HG03469 (cell line): ENCODE results near the gene PLEKHM2.

Source experiments
- ATAC-seq: cut with Tn5 transposase; IDR thresholded peaks from one replicate; pipeline ENCODE4 v1.9.1; 2021; ENCODE audit warnings: mild to moderate bottlenecking, moderate library complexity, moderate number of reproducible peaks; ENCODE audit not compliant: unreplicated experiment

The PLEKHM2 gene

DNA sequence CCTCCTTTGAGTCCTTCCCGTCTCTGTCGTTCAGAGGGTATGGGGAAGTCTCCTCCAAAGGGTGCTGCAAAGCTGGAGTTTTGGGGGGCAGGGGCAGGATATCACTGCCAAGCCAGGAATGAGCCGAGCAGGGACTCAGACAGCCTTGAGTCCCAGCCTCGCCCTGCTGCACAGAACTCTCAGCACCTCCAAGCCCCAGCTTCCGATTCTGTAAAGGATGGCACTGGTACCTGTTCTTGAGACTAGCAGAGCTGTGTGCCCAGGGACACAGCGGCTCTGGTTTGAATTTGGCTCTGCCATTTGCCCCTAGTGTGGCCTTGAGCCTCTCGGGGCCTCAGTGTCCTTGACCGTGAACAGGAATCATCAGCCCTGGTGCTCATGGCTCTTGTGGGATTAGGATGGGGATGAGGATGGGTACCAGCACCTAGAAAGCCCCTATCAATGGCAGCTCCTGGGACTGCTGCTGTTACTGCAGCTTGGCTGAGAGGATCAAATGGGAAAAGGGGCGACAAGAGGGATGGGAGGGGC lies 73.0 kb downstream of the PLEKHM2 start:
- ATAC-seq, result no peak

- no peak for ATAC-seq
Observed at GRCh38 chr1:15757575-15758342, 73.6 kb downstream of the PLEKHM2 start.

- no peak for ATAC-seq
Observed at GRCh38 chr1:15758343-15758931, 74.3 kb downstream of the PLEKHM2 start, which contains the start of gene FBLIM1. Gene FBLIM1, plus strand, starts transcription at chr1:15758795. Its CDS starts 6,189 bp downstream, at chr1:15764984.

DNA sequence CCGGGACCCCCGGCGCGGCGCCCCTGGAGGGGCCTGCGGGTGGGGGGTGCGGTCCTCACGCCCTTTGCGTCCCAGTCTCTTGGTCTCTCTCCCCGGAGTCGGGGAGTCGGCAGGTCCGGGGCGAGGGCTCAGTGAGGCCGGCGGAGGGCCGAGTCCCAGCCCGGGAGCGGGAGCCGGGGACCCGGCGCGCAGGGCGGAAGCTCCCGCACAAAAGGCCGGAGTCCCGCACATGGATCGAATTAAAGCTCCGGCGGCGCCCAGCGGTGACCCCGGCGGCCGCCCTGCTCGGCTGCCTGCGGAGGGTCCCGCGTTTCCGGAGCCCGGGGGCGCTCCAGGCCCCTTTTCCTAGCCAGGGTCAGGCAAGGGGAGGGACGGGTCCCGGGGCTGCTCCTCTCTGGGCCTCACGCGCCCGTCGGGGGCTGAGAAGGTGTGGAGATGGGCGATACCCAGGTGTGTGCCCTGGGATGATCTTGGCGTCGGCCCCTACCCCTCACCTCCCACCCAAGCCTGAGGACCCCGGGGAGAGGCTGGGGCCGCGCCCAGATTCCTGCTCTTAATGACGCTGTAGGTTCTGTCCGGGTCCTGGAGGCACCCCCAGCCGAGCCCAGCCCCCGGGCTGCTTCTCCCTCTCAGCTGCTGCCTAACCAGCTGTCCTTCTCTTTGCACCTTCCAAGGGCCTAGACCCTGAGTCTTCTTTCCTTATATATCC lies 75.0 kb downstream of the PLEKHM2 start:
- ATAC-seq, result no peak

GRCh38 chr1:15760520-15761211 lies 76.5 kb downstream of the PLEKHM2 start:
- no peak for ATAC-seq

DNA sequence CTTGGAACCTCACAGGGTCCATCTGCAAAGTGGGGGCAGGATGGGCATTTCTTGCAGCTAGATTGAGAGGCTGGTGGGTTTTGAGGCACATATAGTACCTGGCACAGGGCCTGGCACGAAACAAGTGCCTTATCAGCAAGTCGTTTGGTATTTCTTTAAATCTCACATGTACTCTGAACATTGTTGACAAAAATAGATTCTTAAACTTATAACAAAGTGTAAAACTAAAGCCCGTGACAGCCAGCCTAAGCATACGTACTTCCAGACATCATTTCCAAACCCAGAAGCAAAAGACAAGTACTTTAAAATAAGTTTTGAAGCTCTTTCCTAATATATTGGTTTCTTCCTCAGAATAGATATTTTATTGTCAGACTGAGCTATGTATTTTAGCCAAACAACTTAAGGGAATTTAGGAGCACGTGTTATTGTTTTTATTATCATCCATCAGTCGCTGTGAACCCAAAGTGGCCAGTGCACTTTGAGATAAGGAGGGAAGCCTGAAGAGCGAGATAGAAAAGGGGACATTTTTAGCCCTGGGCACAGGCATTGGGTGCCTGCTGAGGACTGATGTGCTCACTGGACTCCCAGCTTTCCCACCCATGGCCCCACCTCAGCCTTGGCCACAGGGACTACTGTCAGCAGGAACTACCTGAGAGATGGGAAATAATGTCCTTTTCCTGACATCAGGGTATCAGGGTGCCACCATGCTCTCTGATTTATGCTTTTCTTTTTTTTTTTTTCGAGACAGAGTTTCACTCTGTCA lies 77.4 kb downstream of the PLEKHM2 start:
- no peak for ATAC-seq

- ATAC-seq, result no peak
Observed at GRCh38 chr1:15762546-15762945, 78.4 kb downstream of the PLEKHM2 start.

DNA sequence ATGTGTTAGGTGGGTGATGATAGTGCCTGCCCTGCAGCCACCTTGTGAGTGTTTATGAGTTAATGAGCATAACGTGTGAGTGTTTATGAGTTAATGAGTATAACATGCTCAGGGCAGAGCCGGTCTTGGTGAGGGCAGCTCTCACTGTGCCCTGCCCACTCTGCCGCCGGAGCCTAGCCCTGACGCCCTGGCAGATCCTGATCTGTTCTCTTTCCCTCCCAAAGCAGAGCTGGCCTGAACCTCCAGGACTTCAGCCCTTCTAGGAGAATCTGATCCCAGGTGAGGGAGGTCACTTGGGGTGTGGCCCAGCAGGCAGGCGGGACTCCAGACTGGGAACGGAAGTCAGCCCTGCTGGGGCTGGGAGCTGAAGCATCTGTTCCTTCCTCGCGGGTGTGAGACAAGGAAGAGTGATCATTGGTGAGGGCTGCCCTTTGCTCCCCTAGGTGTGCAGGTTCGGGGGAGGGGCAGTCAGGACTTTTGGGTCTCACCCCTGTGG lies 80.2 kb downstream of the PLEKHM2 start:
- no peak for ATAC-seq

DNA sequence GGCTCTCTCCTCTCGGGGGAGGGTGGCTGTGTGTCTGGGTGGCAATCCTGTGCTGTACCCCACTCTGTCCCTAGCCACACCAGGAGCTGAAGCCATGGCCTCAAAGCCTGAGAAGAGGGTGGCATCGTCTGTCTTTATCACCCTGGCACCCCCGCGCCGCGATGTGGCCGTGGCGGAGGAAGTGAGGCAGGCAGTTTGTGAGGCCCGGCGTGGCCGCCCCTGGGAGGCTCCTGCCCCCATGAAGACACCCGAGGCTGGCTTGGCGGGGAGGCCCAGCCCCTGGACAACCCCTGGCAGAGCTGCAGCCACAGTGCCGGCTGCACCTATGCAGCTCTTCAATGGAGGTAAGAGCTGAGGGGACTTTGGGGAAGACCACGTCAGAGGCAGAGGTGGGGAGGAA lies 80.8 kb downstream of the PLEKHM2 start:
- ATAC-seq, result no peak

DNA sequence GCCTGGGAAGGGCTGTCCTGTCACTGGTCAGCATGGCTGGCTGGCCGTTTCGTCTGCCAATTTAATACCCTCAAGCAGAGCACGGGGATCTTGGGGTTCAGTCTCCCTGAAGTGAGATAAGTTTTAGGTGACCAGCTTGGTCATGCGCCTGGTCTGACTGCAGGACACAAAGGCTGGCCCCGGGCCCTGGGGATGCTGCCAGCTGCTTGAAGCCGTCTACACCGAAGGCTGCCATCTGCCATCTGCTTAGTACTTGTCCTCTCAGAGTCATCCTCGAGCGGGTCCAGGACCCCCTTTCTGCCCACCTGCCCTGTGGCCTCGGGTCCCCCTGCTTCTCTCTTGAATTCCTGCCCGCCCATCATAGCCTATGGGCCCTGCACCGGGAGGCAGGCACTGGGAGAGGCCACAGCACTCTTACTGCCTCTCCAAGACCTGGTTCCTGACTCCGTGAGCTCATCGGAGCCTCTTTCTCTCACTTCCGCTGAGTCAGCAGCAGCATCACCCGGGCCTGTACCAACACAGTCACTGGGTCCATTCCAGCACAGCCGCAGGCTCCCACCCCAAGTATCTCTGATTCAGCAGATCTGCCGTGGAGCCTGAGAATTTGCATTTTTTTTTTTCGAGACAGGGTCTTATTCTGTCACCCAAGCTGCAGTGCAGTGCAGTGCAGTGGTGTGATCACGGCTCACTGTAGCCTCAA lies 81.5 kb downstream of the PLEKHM2 start:
- ATAC-seq, result no peak

GRCh38 chr1:15767941-15768340 lies 83.8 kb downstream of the PLEKHM2 start:
- ATAC-seq, result no peak

DNA sequence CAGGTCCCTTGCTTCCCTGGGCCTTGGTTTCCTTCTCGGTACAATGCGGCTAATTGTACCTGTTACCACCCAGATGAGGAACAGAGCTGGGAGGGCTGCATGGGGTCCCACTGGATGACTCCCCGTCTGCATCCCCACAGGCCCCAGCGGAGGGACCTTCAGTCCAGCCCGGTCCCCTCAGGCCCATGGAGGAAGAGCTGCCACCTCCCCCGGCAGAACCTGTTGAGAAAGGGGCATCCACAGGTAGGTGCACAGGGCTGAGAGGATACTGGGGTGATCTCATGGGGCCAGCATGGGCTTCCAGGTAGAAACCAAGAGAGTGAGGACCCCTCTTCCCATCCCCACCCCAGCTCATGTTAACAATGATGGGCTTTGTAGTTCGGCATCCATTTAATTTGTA lies 84.3 kb downstream of the PLEKHM2 start:
- ATAC-seq, result no peak

GRCh38 chr1:15770313-15770962 lies 86.3 kb downstream of the PLEKHM2 start:
- no peak for ATAC-seq

- ATAC-seq, result no peak
Observed at GRCh38 chr1:15771836-15772515, 87.9 kb downstream of the PLEKHM2 start.

- ATAC-seq, result no peak
Observed at GRCh38 chr1:15775706-15776105, 91.6 kb downstream of the PLEKHM2 start.

DNA sequence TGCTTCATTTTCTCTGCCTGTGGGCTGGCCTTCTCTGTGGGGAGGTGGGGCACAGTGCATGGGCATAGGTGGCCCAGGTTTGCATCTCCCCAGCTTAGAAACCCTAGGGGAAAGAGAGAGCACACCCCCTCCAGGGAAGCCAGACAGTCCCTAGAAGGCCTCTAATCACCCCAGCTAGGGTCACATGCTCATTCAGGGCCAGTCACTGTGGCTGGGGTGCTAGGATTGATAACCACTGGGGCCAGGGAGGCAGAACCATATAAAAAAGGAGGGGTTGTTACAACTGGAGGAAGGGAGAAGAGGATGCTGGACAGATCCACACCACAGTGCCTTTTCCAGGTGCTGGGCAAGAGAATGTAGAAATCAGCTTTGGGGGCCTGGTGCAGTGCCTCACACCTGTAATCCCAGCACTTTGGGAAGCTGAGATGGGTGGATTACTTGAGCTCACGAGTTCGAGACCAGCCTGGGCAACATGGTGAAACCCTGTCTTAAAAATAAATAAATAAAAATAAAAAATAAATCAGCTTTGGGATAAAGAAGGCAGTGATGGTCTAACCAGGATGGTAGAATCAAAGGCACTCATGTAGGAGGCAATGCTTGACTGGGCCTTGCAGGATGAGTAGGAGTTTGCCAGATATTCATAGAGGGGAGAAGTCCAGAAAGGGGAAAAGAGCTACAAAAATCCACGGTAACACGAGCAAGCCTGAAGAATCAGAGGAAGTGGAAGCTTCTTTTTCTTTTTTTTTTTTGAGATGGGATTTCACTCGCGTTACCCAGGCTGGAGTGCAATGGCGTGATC lies 94.0 kb downstream of the PLEKHM2 start:
- ATAC-seq, result no peak
